Activated B cell treated with CpG ODN at 0.5 μM for 24 hours (primary cell): ENCODE data around the gene BBS1. TPM values are rescaled to one million over a fixed set of nuclear protein-coding genes. Genes with fewer than 3 reads are reported as not detected.

Source experiments
- ATAC-seq: fragments of 200-7000 bp; cut with Tn5 transposase; one replicate; pipeline ENCODE4 v1.10.0; 2021; ENCODE audit warnings: low read depth, mild to moderate bottlenecking, moderate library complexity
- CTCF ChIA-PET: fragments of 350-600 bp; sonication (Branson Sonifier 250); formaldehyde crosslinking; loops from one replicate; lab custom pipeline; 2021; ENCODE audit warnings: antibody characterized with exemption; lab: Charles Lee
- POLR2A ChIA-PET: fragments of 350-600 bp; sonication (Branson Sonifier 250); formaldehyde crosslinking; loops from one replicate; lab custom pipeline; 2021; ENCODE audit warnings: antibody characterized with exemption; lab: Charles Lee
- DNase-seq: peaks from one replicate; pipeline ENCODE4 v3.0.0; 2022
- H3K27ac Mint-ChIP-seq: one replicate; pipeline ENCODE4 v1.8.0; 2020; ENCODE audit warnings: mixed read lengths
- H3K27me3 Mint-ChIP-seq: one replicate; pipeline ENCODE4 v1.8.0; 2021; ENCODE audit warnings: mixed read lengths
- H3K36me3 Mint-ChIP-seq: one replicate; pipeline ENCODE4 v1.8.0; 2021; ENCODE audit warnings: low read depth, mixed read lengths
- H3K4me1 Mint-ChIP-seq: one replicate; pipeline ENCODE4 v1.8.0; 2021; ENCODE audit warnings: mixed read lengths
- H3K4me3 Mint-ChIP-seq: one replicate; pipeline ENCODE4 v1.8.0; 2020; ENCODE audit warnings: mild to moderate bottlenecking, mixed read lengths
- H3K9me3 Mint-ChIP-seq: one replicate; pipeline ENCODE4 v1.8.0; 2020; ENCODE audit warnings: mixed read lengths
- intact Hi-C: fragments of 100-400 bp; cut with micrococcal nuclease; formaldehyde crosslinking; loops from one replicate; pipeline ENCODE4 v1.15.1; 2024
- total RNA-seq: library from RNA; stranded (reverse); gene quantifications from 2 replicates; pipeline ENCODE4 v1.2.3, GENCODE V29; 2022
- TF ChIP-seq, protein P1 (sequence below): fragments of 200-600 bp; IDR thresholded peaks from one replicate; pipeline ENCODE4 v1.8.0; 2022; ENCODE audit warnings: antibody characterized with exemption, mild to moderate bottlenecking

Gene BBS1
- total RNA-seq, 1 donor from 2014 or later, result 38.8 TPM

GRCh38 chr11:66510990-66511339 is 530 bp downstream of the BBS1 start:
- POLR2A ChIA-PET, result interaction anchor here (1.0 to 1.5 kb wide), 7 partner anchors 31 to 167 kb away, joined by 3 to 10 read pairs (median 4); partner anchors contain the start of genes DPP3, MRPL11, NPAS4 and PELI3
- no peaks in the 10 kb centered on the region for H3K27me3 Mint-ChIP-seq
- H3K9me3 Mint-ChIP-seq, result no peaks in the 10 kb centered on the region

DNA sequence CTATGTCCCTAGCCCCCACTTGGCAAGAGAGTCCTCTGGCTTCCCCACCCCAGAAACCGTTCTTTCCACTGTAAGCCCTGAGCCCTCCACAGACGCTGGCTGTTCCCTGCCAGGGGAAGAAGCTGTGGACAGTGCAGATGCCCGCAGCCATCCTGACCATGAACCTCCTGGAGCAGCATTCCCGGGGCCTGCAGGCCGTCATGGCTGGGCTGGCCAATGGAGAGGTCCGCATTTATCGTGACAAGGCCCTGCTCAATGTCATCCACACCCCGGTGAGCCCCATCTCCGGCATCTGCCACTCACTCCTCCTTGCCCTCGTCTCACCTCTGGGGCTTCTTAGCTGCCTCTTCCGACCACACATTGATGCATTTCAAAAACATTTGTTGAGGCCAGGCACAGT is 13.2 kb downstream of the BBS1 start:
- TF ChIP-seq, protein P1, sequence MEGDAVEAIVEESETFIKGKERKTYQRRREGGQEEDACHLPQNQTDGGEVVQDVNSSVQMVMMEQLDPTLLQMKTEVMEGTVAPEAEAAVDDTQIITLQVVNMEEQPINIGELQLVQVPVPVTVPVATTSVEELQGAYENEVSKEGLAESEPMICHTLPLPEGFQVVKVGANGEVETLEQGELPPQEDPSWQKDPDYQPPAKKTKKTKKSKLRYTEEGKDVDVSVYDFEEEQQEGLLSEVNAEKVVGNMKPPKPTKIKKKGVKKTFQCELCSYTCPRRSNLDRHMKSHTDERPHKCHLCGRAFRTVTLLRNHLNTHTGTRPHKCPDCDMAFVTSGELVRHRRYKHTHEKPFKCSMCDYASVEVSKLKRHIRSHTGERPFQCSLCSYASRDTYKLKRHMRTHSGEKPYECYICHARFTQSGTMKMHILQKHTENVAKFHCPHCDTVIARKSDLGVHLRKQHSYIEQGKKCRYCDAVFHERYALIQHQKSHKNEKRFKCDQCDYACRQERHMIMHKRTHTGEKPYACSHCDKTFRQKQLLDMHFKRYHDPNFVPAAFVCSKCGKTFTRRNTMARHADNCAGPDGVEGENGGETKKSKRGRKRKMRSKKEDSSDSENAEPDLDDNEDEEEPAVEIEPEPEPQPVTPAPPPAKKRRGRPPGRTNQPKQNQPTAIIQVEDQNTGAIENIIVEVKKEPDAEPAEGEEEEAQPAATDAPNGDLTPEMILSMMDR, result no peak
- POLR2A ChIA-PET, result no interaction called here
- H3K27me3 Mint-ChIP-seq, result no peaks in the 10 kb centered on the region
- no peak overlapping the region for H3K27ac Mint-ChIP-seq
- CTCF ChIA-PET, result no interaction called here
- no peak for ATAC-seq
- no peak for DNase-seq
- H3K36me3 Mint-ChIP-seq, result peaks cover 60% of the 10 kb centered on the region
- intact Hi-C loops, result no loop called here
- H3K4me3 Mint-ChIP-seq, result no peak overlapping the region
- no peaks in the 10 kb centered on the region for H3K4me1 Mint-ChIP-seq
- no peaks in the 10 kb centered on the region for H3K9me3 Mint-ChIP-seq

More at GRCh38 chr11:66510990-66511339, 530 bp downstream of the BBS1 start:
- ATAC-seq (no peak), DNase-seq (no peak)
- H3K4me3 Mint-ChIP-seq, result peak overlapping the region; percentile 91
- TF ChIP-seq, protein P1, result no peak
- intact Hi-C loops, result loop anchor here (1.0 to 2.0 kb wide), 4 partner anchors 31 to 167 kb away; partner anchors contain the start of genes ACTN3, DPP3, PELI3 and ZDHHC24
- H3K36me3 Mint-ChIP-seq, result peaks cover 25% of the 10 kb centered on the region
- peaks cover 14% of the 10 kb centered on the region for H3K4me1 Mint-ChIP-seq
- CTCF ChIA-PET, result interaction anchor here (1.0 to 1.1 kb wide), 4 partner anchors 31 to 168 kb away, joined by 3 read pairs; partner anchors contain the start of gene DPP3
- peak overlapping the region; percentile 42 for H3K27ac Mint-ChIP-seq

GRCh38 chr11:66524304-66525040 is 14.0 kb downstream of the BBS1 start:
- H3K4me1 Mint-ChIP-seq, result no peaks in the 10 kb centered on the region
- H3K36me3 Mint-ChIP-seq, result peaks cover 61% of the 10 kb centered on the region
- POLR2A ChIA-PET, result no interaction called here
- H3K27ac Mint-ChIP-seq, result no peak overlapping the region
- TF ChIP-seq, protein P1, result no peak
- H3K27me3 Mint-ChIP-seq, result no peaks in the 10 kb centered on the region
- no peak overlapping the region for H3K4me3 Mint-ChIP-seq
- intact Hi-C loops, result no loop called here
- no peak for ATAC-seq
- DNase-seq, result no peak
- H3K9me3 Mint-ChIP-seq, result no peaks in the 10 kb centered on the region
- CTCF ChIA-PET, result no interaction called here

GRCh38 chr11:66529069-66529468 is 18.6 kb downstream of the BBS1 start:
- Mint-ChIP-seq H3K9me3 (no peaks in the 10 kb centered on the region), H3K27me3 (no peaks in the 10 kb centered on the region), H3K4me1 (no peaks in the 10 kb centered on the region), H3K4me3 (no peak overlapping the region), H3K36me3 (peaks cover 46% of the 10 kb centered on the region), H3K27ac (no peak overlapping the region)
- intact Hi-C loops, result no loop called here
- DNase-seq (no peak), ATAC-seq (no peak)
- ChIA-PET CTCF (no interaction called here), POLR2A (no interaction called here)
- TF ChIP-seq, protein P1, result no peak

- Mint-ChIP-seq H3K4me1 (no peaks in the 10 kb centered on the region), H3K9me3 (no peaks in the 10 kb centered on the region), H3K36me3 (peaks cover 42% of the 10 kb centered on the region), H3K4me3 (no peak overlapping the region), H3K27ac (no peak overlapping the region), H3K27me3 (no peaks in the 10 kb centered on the region)
- CTCF ChIA-PET, result no interaction called here
- TF ChIP-seq, protein P1, result no peak
- POLR2A ChIA-PET, result no interaction called here
- intact Hi-C loops, result no loop called here
- no peak for ATAC-seq
- DNase-seq, result no peak
These were observed 19.2 kb downstream of the BBS1 start for GRCh38 chr11:66529655-66530054.
